Heart right ventricle (tissue), 16 donors: ENCODE data around the gene MYLK. TPM values are rescaled to one million over a fixed set of nuclear protein-coding genes. Genes with fewer than 3 reads are reported as not detected.

Experiments
- ATAC-seq, 8 donors: fragments of 200-7000 bp; cut with Tn5 transposase; one replicate each; pipeline ENCODE4 v1.9.1; 2020; ENCODE audit warnings: mild to moderate bottlenecking in 8 of 8, moderate library complexity in 8 of 8, moderate number of reproducible peaks in 1 of 8
- DNase-seq, 2 donors: peaks; one replicate each; pipeline ENCODE4 v3.0.0-alpha.2; 2020
- H3K27ac ChIP-seq, 10 donors: fragments of 200-600 bp; sonication (generic) in 2 of 10; one replicate each; pipeline versions ENCODE4 v1.5.0 to v1.8.0; 2020 to 2022; ENCODE audit warnings: mild to moderate bottlenecking in 3 of 10
- H3K27me3 ChIP-seq, 7 donors: fragments of 200-600 bp; one replicate each; pipeline ENCODE4 v1.8.0; 2021 to 2022; ENCODE audit warnings: mild to moderate bottlenecking in 2 of 7
- H3K36me3 ChIP-seq, 9 donors: fragments of 200-600 bp; sonication (generic) in 1 of 9; one replicate each; pipeline versions ENCODE4 v1.5.0 to v1.8.0; 2020 to 2022; ENCODE audit warnings: mild to moderate bottlenecking in 2 of 9
- H3K4me1 ChIP-seq, 9 donors: fragments of 200-600 bp; sonication (generic) in 1 of 9; one replicate each; pipeline versions ENCODE4 v1.5.0 to v1.8.0; 2020 to 2022; ENCODE audit warnings: mild to moderate bottlenecking in 4 of 9
- H3K4me3 ChIP-seq, 10 donors: fragments of 200-600 bp; sonication (generic) in 2 of 10; one replicate each; pipeline versions ENCODE4 v1.5.0 to v1.8.0; 2020 to 2022; ENCODE audit warnings: mild to moderate bottlenecking in 7 of 10, moderate library complexity in 2 of 10
- H3K9me3 ChIP-seq, 11 donors: fragments of 200-600 bp in 10 of 11; sonication (generic) in 2 of 11; one replicate each; pipeline versions ENCODE4 v1.5.0 to v1.8.0; 2013 to 2022; ENCODE audit warnings: mild to moderate bottlenecking in 2 of 11, control low read depth in 1 of 11, moderate library complexity in 1 of 11
- CTCF ChIP-seq, 9 donors: fragments of 200-600 bp; sonication (generic) in 2 of 9; IDR thresholded peaks; one replicate each; pipeline versions ENCODE4 v1.5.0 to v1.8.0; 2021 to 2022; ENCODE audit warnings: antibody characterized with exemption in 9 of 9, mild to moderate bottlenecking in 5 of 9, moderate library complexity in 1 of 9
- WGBS, 2 donors: extraction: QIAGEN DNeasy Blood & Tissue Kit; methylation state at CpG; one replicate each; pipeline ENCODE4 v1.1.7; 2013; ENCODE audit warnings: inconsistent platforms in 1 of 2; 5-methylcytosine and 5-hydroxymethylcytosine counted together
- intact Hi-C, 10 donors: fragments of 100-400 bp; cut with DNase I; formaldehyde crosslinking; loops; one replicate each; pipeline versions ENCODE4 v1.11.1 to v1.14.2; 2022
- polyA plus RNA-seq, 2 donors: library from polyadenylated mRNA; stranded (reverse); fragments of 200-250 nt; gene quantifications; one replicate each; pipeline ENCODE4 v1.2.3, GENCODE V29; 2013
- total RNA-seq, 10 donors: library from RNA; stranded (reverse); fragmentation: NEBNext Ultra II Directional in 3 of 10; extraction: Animal tissue kit (Norgen Biotek cat#: 25700) in 3 of 10; gene quantifications; one replicate each; pipeline versions ENCODE4 v1.2.1 to v1.2.4, GENCODE V29; 2021 to 2023
- donor health status: Arrhythmogenic right ventricular cardiomyopathy.
- donor health status: ischemic (EF 13 %, LVEDD 7.1; RV severe dilation, severe dysfunction).
- donor health status: healthy with polysubstance abuse.
- donor health status: DM: no; HTN: yes; CAD: no.
- donor health status: DM: no; HTN: no; CAD: no.
- donor health status: ischemic (EF 25% LVEDD 6.9; RV normal size, moderate dysfunction).
- donor health status: ischemic (EF 25% LVEDD 5.7; RV mildly dilated, moderate dysfunction).
- donor health status: healthy.
- donor health status: DM: yes; HTN: yes; CAD: no.
- donor health status: Ischemic cardiomyopathy.
- donor health status: ischemic (EF 35%, LVEDD 5.7; RV mildly dilated, moderate dysfunction).
- donor health status: nonischemic (EF 11% LVEDD 7.7; RV severe dilation, severe dysfunction).
- donor health status: DM: yes; HTN: yes; CAD: no.
- donor health status: PGD.
- donor health status: ischemic (EF 29% LVEDD 5.4; RV normal size, mild dysfunction).
- donor health status: nonischemic (EF 23%, LVEDD 6.1; RV moderate dilation, normal function).

MYLK gene
- total and polyA plus RNA-seq, 12 donors, result 5.6 to 20.6 (median 11.6) TPM

- 93 to 95% methylated on average over 7 of the region's 7 CpGs for WGBS, 2 donors
- ATAC-seq (no peak), DNase-seq (no peak)
- Histone ChIP-seq H3K27ac (no peak overlapping the region), H3K4me1 (peaks cover 0 to 5% (median 0%) of the 10 kb centered on the region in 9 donors), H3K4me3 (no peak overlapping the region), H3K9me3 (no peaks in the 10 kb centered on the region), H3K36me3 (no peaks in the 10 kb centered on the region), H3K27me3 (no peaks in the 10 kb centered on the region)
- TF ChIP-seq CTCF (IDR thresholded peaks at IDR 0.05), result no peak
- intact Hi-C loops, result no loop called here
Observed at GRCh38 chr3:123778525-123778924, 105.6 kb downstream of the MYLK start.

DNA sequence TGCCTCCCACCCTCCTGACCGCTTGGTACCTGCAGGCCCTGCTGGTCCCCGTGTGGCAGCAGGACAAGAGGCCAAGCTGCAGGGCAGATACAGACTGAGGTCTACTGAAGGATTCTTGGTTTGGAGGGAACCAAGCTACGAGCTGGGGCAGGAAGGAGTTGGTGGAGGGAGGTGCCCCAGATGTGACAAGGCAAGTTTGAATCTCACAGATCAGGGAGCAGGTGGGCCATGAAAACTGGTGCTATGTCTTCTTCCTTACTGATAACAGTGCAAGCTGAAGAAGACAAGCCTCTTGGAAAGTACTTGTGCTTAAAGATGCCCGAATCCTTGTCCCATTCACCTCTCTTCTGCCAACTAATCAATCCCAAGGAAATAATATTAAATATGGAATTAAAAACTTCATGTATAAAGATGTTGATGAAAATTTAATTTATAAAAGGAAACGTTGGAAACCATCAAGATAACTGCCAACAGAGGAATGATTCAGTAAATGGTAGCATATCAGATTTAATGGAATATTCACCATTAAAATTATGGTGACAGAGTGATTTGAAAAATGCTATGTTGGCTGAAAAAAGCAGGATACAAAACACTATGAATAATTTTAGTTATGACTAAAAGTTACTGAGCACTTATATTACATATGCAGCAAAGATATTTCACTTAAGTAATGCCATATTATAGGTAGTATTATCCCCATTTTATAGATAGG lies 107.9 kb downstream of the MYLK start:
- H3K27ac ChIP-seq, result no peak overlapping the region
- 81 to 82% methylated on average over 5 of the region's 5 CpGs for WGBS, 2 donors
- TF ChIP-seq CTCF (IDR thresholded peaks at IDR 0.05), result no peak
- DNase-seq (no peak), ATAC-seq (no peak)
- H3K27me3 ChIP-seq, result no peaks in the 10 kb centered on the region
- no peaks in the 10 kb centered on the region for H3K4me1 ChIP-seq
- H3K4me3 ChIP-seq, result no peak overlapping the region
- intact Hi-C loops, result no loop called here
- H3K9me3 ChIP-seq, result no peaks in the 10 kb centered on the region
- H3K36me3 ChIP-seq, result no peaks in the 10 kb centered on the region

- Histone ChIP-seq H3K9me3 (no peaks in the 10 kb centered on the region), H3K27me3 (no peaks in the 10 kb centered on the region), H3K27ac (no peak overlapping the region), H3K4me3 (no peak overlapping the region), H3K36me3 (no peaks in the 10 kb centered on the region), H3K4me1 (no peaks in the 10 kb centered on the region)
- DNase-seq (no peak), ATAC-seq (no peak)
- intact Hi-C loops, result no loop called here
- WGBS, 2 donors, result 90 to 96% methylated on average over 3 of the region's 3 CpGs
- TF ChIP-seq CTCF (IDR thresholded peaks at IDR 0.05), result no peak
Observed at GRCh38 chr3:123774474-123774873, 109.7 kb downstream of the MYLK start.

GRCh38 chr3:123773681-123774431 lies 110.3 kb downstream of the MYLK start:
- H3K4me3 ChIP-seq, result no peak overlapping the region
- no peak for ATAC-seq
- intact Hi-C loops, result no loop called here

More at GRCh38 chr3:123773681-123774431, 110.3 kb downstream of the MYLK start:
- 66 to 76% methylated on average over 7 of the region's 7 CpGs for WGBS, 2 donors
- Histone ChIP-seq H3K4me1 (no peaks in the 10 kb centered on the region), H3K9me3 (no peaks in the 10 kb centered on the region), H3K27ac (no peak overlapping the region), H3K27me3 (no peaks in the 10 kb centered on the region), H3K36me3 (no peaks in the 10 kb centered on the region)
- DNase-seq, result no peak
- no peak for TF ChIP-seq CTCF (IDR thresholded peaks at IDR 0.05)
